NT2/D1 (cell line): ENCODE measurements around the gene HOXC10.

Source experiments
- SUZ12 ChIP-seq: IDR thresholded peaks from 2 replicates; pipeline ENCODE4 v1.6.1; 2011; ENCODE audit not compliant: insufficient read length, insufficient read depth; ENCODE audit errors: extremely low read depth
- ZNF274 ChIP-seq: IDR thresholded peaks from 2 replicates; pipeline ENCODE4 v1.6.1; 2011; ENCODE audit warnings: mild to moderate bottlenecking, low read depth, low read length

GRCh38 chr12:53983568-53983949, 1.4 kb upstream of the HOXC10 start:
- TF ChIP-seq ZNF274 (no peak), SUZ12 (no peak)
